ENCODE measurements around the gene SMC1A. TPM values are rescaled to one million over a fixed set of nuclear protein-coding genes. Genes with fewer than 3 reads are reported as not detected.
A peak's percentile ranks its signal among the peaks of the same experiment; 100 is the strongest.

SMC1A gene
- total and polyA plus RNA-seq, 10 of the 15 experiments (the other 5 are each of a cell fraction or from before 2014, with no cell fraction given), result 25.6 to 158 (median 78.0) TPM

DNA sequence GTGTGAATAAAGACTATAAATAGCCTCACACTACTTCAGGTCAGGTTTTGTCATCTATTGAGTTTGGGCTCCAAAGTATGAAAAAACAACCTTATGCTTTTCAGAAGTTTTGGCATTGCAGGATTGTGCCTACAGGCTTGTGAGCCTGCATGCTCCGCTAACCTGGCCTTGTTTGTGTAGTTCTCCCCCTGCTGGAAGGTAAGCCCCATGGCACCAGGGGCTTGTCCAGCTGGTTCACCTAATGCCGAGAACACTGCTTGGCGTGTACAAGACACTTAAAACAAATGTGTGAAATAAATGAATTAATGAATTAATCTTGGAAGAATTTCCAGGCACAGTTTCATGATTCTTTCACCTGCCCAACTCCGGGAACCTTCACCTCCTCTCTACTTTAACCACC, 13.5 kb upstream of the SMC1A start:
- H3K4me2 ChIP-seq (ENCODE audit: control insufficient read depth, insufficient read depth), result no peak overlapping the region
- DNase-seq (ENCODE audit: low read depth, low spot score) (peak; percentile 9), FAIRE-seq (peak; percentile 92), ATAC-seq (peak; percentile 80)
- ChIA-PET RAD21 (ENCODE audit: unreplicated experiment) (interaction anchor here (1.0 to 3.3 kb wide), 8 partner anchors 10 to 126 kb away, joined by 3 to 21 read pairs (median 6); partner anchors contain the start of genes RIBC1 and SMC1A), POLR2A (interaction anchor here (1.7 kb wide), 1 partner anchor 13 kb away, joined by 7 read pairs; the partner anchor contains the start of genes RIBC1 and SMC1A), CTCF (interaction anchor here (0.9 to 6.6 kb wide), 13 partner anchors 8 to 512 kb away, joined by 3 to 122 read pairs (median 6); partner anchors contain the start of genes RIBC1 and SMC1A), SMC1A (ENCODE audit: uncharacterized antibody, unreplicated experiment) (interaction anchor here (0.7 to 3.6 kb wide), 8 partner anchors 10 to 152 kb away, joined by 3 to 22 read pairs (median 4); partner anchors contain the start of genes RIBC1 and SMC1A)
- WGBS (ENCODE audit: insufficient coverage, insufficient replicate concordance, low lambda C conversion rate, missing lambda C conversion rate), result 3% methylated on average over 4 of the region's 4 CpGs
- no peak overlapping the region for H3K27ac ChIP-seq (ENCODE audit: control insufficient read depth, insufficient read depth)
- H3K36me3 ChIP-seq (ENCODE audit: control insufficient read depth in 2 of 2, insufficient read depth in 2 of 2, low read length in 1 of 2), result no peaks in the 10 kb centered on the region
- in situ Hi-C loops (cut with MboI), result no loop called here
- no peak overlapping the region for H2AFZ ChIP-seq (ENCODE audit: control insufficient read depth, low read depth, low read length)
- no peak overlapping the region for H3K9ac ChIP-seq (ENCODE audit: control insufficient read depth, insufficient read depth, low read length)
- H3K9me3 ChIP-seq (replicated peaks; ENCODE audit: control insufficient read depth, insufficient read depth, low read length), result no peaks in the 10 kb centered on the region
- H4K20me1 ChIP-seq (ENCODE audit: control insufficient read depth, insufficient read depth), result no peaks in the 10 kb centered on the region
- peaks cover 0 to 3% of the 10 kb centered on the region in 2 experiments; a peak in 1 of 4 replicates for H3K27me3 ChIP-seq (replicated peaks in 1 of 2; ENCODE audit: control insufficient read depth in 2 of 2, insufficient read depth in 2 of 2, low read length in 1 of 2)
- no TSS peak for BruUV-seq (replicated peaks)
- no peak overlapping the region for H3K4me3 ChIP-seq
- H3K79me2 ChIP-seq (ENCODE audit: control insufficient read depth, insufficient read depth, low read length), result peaks cover 9% of the 10 kb centered on the region
- H3K4me1 ChIP-seq (ENCODE audit: control insufficient read depth, insufficient read depth, low read length), result peaks cover 2% of the 10 kb centered on the region
- intact Hi-C loops (cut with micrococcal nuclease; ENCODE audit: unreplicated experiment), result loop anchor here (1.0 to 2.0 kb wide), 2 partner anchors 119 to 123 kb away; no protein-coding TSS in a partner anchor
- peak; percentile 73 for TF ChIP-seq SMC3 (IDR thresholded peaks at IDR 0.05; ENCODE audit: borderline replicate concordance, low read length)
- TF ChIP-seq, protein P1, sequence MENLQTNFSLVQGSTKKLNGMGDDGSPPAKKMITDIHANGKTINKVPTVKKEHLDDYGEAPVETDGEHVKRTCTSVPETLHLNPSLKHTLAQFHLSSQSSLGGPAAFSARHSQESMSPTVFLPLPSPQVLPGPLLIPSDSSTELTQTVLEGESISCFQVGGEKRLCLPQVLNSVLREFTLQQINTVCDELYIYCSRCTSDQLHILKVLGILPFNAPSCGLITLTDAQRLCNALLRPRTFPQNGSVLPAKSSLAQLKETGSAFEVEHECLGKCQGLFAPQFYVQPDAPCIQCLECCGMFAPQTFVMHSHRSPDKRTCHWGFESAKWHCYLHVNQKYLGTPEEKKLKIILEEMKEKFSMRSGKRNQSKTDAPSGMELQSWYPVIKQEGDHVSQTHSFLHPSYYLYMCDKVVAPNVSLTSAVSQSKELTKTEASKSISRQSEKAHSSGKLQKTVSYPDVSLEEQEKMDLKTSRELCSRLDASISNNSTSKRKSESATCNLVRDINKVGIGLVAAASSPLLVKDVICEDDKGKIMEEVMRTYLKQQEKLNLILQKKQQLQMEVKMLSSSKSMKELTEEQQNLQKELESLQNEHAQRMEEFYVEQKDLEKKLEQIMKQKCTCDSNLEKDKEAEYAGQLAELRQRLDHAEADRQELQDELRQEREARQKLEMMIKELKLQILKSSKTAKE (IDR thresholded peaks at IDR 0.05; ENCODE audit: low read depth, poor library complexity, severe bottlenecking), result no peak
- TF ChIP-seq SMARCA5 (IDR thresholded peaks at IDR 0.05), result 0 out of 2 replicates have a peak, but pooled peaks have one; percentile 38
- TF ChIP-seq, protein P2, sequence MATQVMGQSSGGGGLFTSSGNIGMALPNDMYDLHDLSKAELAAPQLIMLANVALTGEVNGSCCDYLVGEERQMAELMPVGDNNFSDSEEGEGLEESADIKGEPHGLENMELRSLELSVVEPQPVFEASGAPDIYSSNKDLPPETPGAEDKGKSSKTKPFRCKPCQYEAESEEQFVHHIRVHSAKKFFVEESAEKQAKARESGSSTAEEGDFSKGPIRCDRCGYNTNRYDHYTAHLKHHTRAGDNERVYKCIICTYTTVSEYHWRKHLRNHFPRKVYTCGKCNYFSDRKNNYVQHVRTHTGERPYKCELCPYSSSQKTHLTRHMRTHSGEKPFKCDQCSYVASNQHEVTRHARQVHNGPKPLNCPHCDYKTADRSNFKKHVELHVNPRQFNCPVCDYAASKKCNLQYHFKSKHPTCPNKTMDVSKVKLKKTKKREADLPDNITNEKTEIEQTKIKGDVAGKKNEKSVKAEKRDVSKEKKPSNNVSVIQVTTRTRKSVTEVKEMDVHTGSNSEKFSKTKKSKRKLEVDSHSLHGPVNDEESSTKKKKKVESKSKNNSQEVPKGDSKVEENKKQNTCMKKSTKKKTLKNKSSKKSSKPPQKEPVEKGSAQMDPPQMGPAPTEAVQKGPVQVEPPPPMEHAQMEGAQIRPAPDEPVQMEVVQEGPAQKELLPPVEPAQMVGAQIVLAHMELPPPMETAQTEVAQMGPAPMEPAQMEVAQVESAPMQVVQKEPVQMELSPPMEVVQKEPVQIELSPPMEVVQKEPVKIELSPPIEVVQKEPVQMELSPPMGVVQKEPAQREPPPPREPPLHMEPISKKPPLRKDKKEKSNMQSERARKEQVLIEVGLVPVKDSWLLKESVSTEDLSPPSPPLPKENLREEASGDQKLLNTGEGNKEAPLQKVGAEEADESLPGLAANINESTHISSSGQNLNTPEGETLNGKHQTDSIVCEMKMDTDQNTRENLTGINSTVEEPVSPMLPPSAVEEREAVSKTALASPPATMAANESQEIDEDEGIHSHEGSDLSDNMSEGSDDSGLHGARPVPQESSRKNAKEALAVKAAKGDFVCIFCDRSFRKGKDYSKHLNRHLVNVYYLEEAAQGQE (IDR thresholded peaks at IDR 0.05; ENCODE audit: low read depth, low read length), result no peak
- TF ChIP-seq, protein P3, sequence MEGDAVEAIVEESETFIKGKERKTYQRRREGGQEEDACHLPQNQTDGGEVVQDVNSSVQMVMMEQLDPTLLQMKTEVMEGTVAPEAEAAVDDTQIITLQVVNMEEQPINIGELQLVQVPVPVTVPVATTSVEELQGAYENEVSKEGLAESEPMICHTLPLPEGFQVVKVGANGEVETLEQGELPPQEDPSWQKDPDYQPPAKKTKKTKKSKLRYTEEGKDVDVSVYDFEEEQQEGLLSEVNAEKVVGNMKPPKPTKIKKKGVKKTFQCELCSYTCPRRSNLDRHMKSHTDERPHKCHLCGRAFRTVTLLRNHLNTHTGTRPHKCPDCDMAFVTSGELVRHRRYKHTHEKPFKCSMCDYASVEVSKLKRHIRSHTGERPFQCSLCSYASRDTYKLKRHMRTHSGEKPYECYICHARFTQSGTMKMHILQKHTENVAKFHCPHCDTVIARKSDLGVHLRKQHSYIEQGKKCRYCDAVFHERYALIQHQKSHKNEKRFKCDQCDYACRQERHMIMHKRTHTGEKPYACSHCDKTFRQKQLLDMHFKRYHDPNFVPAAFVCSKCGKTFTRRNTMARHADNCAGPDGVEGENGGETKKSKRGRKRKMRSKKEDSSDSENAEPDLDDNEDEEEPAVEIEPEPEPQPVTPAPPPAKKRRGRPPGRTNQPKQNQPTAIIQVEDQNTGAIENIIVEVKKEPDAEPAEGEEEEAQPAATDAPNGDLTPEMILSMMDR (IDR thresholded peaks at IDR 0.05 in 2 of 3, conservative IDR thresholded peaks at IDR 0.05 in 1 of 3; ENCODE audit: control insufficient read depth in 2 of 3, extremely low read depth in 1 of 3, insufficient read depth in 1 of 3, low read depth in 3 of 3, low read length in 3 of 3), result peak; percentile 88 to 93 (median 93)
- TF ChIP-seq, protein P4, sequence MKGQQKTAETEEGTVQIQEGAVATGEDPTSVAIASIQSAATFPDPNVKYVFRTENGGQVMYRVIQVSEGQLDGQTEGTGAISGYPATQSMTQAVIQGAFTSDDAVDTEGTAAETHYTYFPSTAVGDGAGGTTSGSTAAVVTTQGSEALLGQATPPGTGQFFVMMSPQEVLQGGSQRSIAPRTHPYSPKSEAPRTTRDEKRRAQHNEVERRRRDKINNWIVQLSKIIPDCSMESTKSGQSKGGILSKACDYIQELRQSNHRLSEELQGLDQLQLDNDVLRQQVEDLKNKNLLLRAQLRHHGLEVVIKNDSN (IDR thresholded peaks at IDR 0.05; ENCODE audit: borderline replicate concordance, extremely low read length, insufficient read depth, low read depth, low read length), result no peak
- no peak for TF ChIP-seq PAX8 (IDR thresholded peaks at IDR 0.05)
- TF ChIP-seq RAD21 (IDR thresholded peaks at IDR 0.05; ENCODE audit: insufficient read depth, low read depth, low read length), result peak; percentile 71
- TF ChIP-seq PAX5 (IDR thresholded peaks at IDR 0.05; ENCODE audit: borderline replicate concordance, low read depth, low read length), result peak; percentile 75; the same call in 1 of the 2 replicates
- no peak for TF ChIP-seq HDAC6 (IDR thresholded peaks at IDR 0.05; ENCODE audit: unreplicated experiment)
- TF ChIP-seq TAF1 (IDR thresholded peaks at IDR 0.05; ENCODE audit: borderline replicate concordance, low read depth, low read length), result no peak
